Kidney epithelial cell (primary cell): ENCODE results near the gene TMEM169. TPM values are rescaled to one million over a fixed set of nuclear protein-coding genes. Genes with fewer than 3 reads are reported as not detected.

Experiments
- DNase-seq: peaks from one replicate; pipeline ENCODE4 v3.0.0-alpha.2; 2010; ENCODE audit warnings: low read depth
- H3K27me3 ChIP-seq: 2 replicates; pipeline ENCODE4 v1.6.0; 2011; ENCODE audit warnings: low read length; ENCODE audit not compliant: control insufficient read depth, insufficient read depth
- H3K36me3 ChIP-seq: 2 replicates; pipeline ENCODE4 v1.5.1; 2011; ENCODE audit warnings: low read length; ENCODE audit not compliant: control insufficient read depth, insufficient read depth
- H3K4me3 ChIP-seq: 2 replicates; pipeline ENCODE4 v1.5.1; 2011; ENCODE audit warnings: low read depth, mild to moderate bottlenecking, control low read depth, low read length
- total RNA-seq: library from RNA; depleted of rRNA; stranded (reverse); fragments of >200 nt; gene quantifications from 2 replicates; pipeline ENCODE4 v1.2.3, GENCODE V29; 2015
- TF ChIP-seq, protein P1 (sequence below): IDR thresholded peaks from 2 replicates; pipeline ENCODE4 v1.5.1; 2011; ENCODE audit warnings: mild to moderate bottlenecking, moderate library complexity, low read length, control low read depth, inconsistent platforms; ENCODE audit not compliant: insufficient read depth, poor library complexity, severe bottlenecking

TMEM169 gene
- total RNA-seq, 1 donor from 2014 or later = 4.6 TPM

DNA sequence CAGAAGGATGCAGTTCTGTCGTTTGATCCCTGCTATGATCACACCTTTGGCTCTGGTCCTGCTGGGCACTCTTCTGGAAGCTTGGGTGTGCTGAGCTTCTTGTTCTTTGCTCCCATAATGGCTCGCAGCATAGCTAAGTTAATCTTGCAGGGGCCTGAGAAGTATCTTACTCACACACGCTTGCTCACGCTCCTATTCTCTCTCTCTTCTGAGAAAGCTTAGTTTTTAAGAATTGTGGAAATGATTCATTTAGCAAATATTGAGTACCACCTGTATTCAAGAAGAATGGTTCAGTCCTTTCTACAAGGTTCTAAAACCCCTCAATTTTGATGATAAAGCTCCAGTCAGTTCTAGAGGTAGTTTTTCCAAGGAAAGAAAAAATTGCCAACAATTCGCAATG, 68.0 kb downstream of the TMEM169 start:
- DNase-seq = no peak
- H3K36me3 ChIP-seq = peaks cover 4% of the 10 kb centered on the region
- H3K27me3 ChIP-seq = no peaks in the 10 kb centered on the region
- TF ChIP-seq, protein P1, sequence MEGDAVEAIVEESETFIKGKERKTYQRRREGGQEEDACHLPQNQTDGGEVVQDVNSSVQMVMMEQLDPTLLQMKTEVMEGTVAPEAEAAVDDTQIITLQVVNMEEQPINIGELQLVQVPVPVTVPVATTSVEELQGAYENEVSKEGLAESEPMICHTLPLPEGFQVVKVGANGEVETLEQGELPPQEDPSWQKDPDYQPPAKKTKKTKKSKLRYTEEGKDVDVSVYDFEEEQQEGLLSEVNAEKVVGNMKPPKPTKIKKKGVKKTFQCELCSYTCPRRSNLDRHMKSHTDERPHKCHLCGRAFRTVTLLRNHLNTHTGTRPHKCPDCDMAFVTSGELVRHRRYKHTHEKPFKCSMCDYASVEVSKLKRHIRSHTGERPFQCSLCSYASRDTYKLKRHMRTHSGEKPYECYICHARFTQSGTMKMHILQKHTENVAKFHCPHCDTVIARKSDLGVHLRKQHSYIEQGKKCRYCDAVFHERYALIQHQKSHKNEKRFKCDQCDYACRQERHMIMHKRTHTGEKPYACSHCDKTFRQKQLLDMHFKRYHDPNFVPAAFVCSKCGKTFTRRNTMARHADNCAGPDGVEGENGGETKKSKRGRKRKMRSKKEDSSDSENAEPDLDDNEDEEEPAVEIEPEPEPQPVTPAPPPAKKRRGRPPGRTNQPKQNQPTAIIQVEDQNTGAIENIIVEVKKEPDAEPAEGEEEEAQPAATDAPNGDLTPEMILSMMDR = no peak
- no peak overlapping the region for H3K4me3 ChIP-seq

DNA sequence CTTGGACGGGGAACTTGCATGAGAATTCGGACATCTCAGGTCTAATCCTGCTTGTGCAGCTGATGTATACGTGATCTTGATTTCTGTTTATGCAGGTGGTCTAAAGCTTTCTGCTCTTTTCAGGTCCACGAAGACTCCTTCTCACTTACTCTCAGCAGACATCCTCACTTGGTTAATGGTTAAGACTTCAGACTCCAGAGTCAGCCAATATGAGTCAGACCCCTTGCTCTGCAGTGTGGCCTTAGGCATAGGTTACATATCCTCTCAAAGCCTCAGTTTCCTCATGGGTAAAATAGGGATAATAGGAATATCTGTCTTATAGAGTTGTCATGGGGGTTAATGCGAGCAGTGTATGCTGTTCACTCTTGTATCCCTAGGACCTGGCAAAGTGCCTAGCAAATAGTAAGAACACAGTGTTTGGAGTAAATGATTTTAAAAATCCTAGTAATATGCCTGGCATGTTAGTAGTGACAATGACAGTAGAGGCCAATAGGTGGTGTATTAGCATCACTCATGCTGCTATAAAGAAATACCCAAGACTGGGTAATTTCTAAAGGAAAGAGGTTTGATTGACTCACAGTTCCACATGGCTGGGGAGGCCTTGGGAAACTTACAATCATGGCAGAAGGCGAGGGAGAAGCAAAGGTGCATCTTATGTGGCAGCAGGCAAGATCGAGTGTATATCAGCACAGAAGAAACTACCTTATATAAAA, 69.8 kb downstream of the TMEM169 start:
- DNase-seq = peak; percentile 59
- peaks cover 4% of the 10 kb centered on the region for H3K36me3 ChIP-seq
- H3K27me3 ChIP-seq = no peaks in the 10 kb centered on the region
- H3K4me3 ChIP-seq = no peak overlapping the region
- TF ChIP-seq, protein P1 = no peak

Other genes starting within 250 kb of the TMEM169 start
- gene MREG, start 68.4 kb upstream of the TMEM169 start, total RNA-seq = 10.5 and 12.0 TPM in 2 replicates
- 17.6 and 18.4 TPM in 2 replicates for gene PECR, start 110 bp upstream of the TMEM169 start, total RNA-seq
- gene XRCC5, start 27.4 kb downstream of the TMEM169 start, total RNA-seq = 284 and 285 TPM in 2 replicates